Measurements from ENCODE around the gene MYG1. TPM values are rescaled to one million over a fixed set of nuclear protein-coding genes. Genes with fewer than 3 reads are reported as not detected.

MYG1 gene
- total RNA-seq, 1 donor from 2014 or later: 27.5 TPM

DNA sequence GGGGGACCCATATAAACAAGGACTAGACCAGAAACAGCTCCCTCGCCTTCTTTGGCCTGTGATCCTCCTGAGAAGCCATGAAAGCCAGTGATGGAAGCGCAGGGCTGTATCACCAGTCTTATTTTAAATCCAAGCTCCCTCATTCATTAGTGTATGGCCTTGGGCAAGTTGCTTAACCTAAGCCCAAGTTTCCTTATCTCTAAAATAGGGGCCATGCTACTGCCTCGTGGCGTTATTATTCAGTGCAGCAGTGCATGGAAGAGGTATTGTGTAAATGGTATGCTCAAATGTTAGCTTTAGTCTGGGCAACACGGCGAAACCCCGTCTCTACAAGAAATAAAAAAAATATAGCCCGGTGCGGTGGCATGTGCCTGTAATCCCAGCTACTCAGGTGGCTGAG is 21.5 kb upstream of the MYG1 start:
- Histone ChIP-seq H3K36me3 (no peaks in the 10 kb centered on the region), H3K27ac (no peak overlapping the region), H3K4me1 (no peaks in the 10 kb centered on the region), H3K9me3 (no peaks in the 10 kb centered on the region), H3K4me3 (no peak overlapping the region), H3K27me3 (no peaks in the 10 kb centered on the region)
- intact Hi-C loops (cut with DNase I): no loop called here
- no peak for DNase-seq (ENCODE audit: low spot score in 2 of 2)
- TF ChIP-seq, protein P1, sequence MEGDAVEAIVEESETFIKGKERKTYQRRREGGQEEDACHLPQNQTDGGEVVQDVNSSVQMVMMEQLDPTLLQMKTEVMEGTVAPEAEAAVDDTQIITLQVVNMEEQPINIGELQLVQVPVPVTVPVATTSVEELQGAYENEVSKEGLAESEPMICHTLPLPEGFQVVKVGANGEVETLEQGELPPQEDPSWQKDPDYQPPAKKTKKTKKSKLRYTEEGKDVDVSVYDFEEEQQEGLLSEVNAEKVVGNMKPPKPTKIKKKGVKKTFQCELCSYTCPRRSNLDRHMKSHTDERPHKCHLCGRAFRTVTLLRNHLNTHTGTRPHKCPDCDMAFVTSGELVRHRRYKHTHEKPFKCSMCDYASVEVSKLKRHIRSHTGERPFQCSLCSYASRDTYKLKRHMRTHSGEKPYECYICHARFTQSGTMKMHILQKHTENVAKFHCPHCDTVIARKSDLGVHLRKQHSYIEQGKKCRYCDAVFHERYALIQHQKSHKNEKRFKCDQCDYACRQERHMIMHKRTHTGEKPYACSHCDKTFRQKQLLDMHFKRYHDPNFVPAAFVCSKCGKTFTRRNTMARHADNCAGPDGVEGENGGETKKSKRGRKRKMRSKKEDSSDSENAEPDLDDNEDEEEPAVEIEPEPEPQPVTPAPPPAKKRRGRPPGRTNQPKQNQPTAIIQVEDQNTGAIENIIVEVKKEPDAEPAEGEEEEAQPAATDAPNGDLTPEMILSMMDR (IDR thresholded peaks at IDR 0.05): no peak

DNA sequence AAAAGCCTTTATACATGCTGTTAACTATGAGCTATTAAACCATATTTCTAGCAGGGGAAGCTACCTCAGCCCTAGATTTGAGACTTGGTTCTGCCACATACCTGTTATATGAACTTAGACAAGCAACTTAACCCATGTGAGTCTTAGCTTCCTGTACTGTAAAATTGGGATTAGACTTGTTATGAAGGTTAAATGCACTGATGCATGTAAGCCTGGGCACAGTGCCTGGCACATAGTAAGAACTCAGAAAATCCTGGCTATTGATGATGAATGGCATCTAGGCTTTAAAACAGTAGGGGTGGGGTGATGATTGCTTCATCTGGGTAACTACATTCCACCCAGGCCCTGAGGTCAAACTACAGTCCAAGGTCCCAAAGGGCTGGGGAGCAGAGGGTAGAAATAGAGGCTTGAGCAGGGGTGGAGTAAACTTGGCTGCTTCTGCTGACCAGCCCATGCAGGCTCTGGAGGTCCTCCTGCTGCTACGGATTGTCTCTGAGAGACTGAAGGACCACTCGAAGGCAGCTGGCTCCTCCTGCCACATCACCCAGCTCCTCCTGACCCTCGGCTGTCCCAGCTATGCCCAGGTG is 20.1 kb upstream of the MYG1 start:
- Histone ChIP-seq H3K27ac (no peak overlapping the region), H3K4me3 (no peak overlapping the region), H3K27me3 (no peaks in the 10 kb centered on the region), H3K9me3 (no peaks in the 10 kb centered on the region), H3K4me1 (no peaks in the 10 kb centered on the region), H3K36me3 (no peaks in the 10 kb centered on the region)
- DNase-seq (ENCODE audit: low spot score in 2 of 2): no peak
- intact Hi-C loops (cut with DNase I): no loop called here
- TF ChIP-seq, protein P1 (IDR thresholded peaks at IDR 0.05): no peak

GRCh38 chr12:53279888-53280498 is 19.5 kb upstream of the MYG1 start:
- Histone ChIP-seq H3K4me1 (no peaks in the 10 kb centered on the region), H3K36me3 (no peaks in the 10 kb centered on the region), H3K27ac (no peak overlapping the region), H3K27me3 (no peaks in the 10 kb centered on the region), H3K9me3 (no peaks in the 10 kb centered on the region), H3K4me3 (no peak overlapping the region)
- TF ChIP-seq, protein P1 (IDR thresholded peaks at IDR 0.05): no peak
- intact Hi-C loops (cut with DNase I): no loop called here
- DNase-seq (ENCODE audit: low spot score in 2 of 2): no peak

DNA sequence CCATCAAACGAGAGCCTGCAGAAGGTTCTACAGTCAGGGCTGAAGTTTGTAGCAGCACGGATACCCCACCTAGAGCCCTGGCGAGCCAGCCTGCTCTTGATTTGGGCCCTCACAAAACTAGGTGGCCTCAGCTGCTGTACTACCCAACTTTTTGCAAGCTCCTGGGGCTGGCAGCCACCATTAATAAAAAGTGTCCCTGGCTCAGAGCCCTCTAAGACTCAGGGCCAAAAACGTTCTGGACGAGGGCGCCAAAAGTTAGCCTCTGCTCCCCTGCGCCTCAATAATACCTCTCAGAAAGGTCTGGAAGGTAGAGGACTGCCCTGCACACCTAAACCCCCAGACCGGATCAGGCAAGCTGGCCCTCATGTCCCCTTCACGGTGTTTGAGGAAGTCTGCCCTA is 13.0 kb upstream of the MYG1 start:
- no peak for DNase-seq (ENCODE audit: low spot score in 2 of 2)
- Histone ChIP-seq H3K9me3 (no peaks in the 10 kb centered on the region), H3K4me1 (no peaks in the 10 kb centered on the region), H3K27ac (no peak overlapping the region), H3K4me3 (no peak overlapping the region), H3K27me3 (no peaks in the 10 kb centered on the region), H3K36me3 (no peaks in the 10 kb centered on the region)
- intact Hi-C loops (cut with DNase I): no loop called here
- TF ChIP-seq, protein P1 (IDR thresholded peaks at IDR 0.05): no peak

- TF ChIP-seq, protein P1 (IDR thresholded peaks at IDR 0.05): peak; percentile 51 to 60 (median 60)
- no peaks in the 10 kb centered on the region for H3K9me3 ChIP-seq
- no peak overlapping the region for H3K27ac ChIP-seq
- no peak overlapping the region for H3K4me3 ChIP-seq
- no peaks in the 10 kb centered on the region for H3K27me3 ChIP-seq
- H3K36me3 ChIP-seq: no peaks in the 10 kb centered on the region
- H3K4me1 ChIP-seq: no peaks in the 10 kb centered on the region
- DNase-seq (ENCODE audit: low spot score in 2 of 2): peak in 1 of 2 donors; percentile 77
- intact Hi-C loops (cut with DNase I): loop anchor here (1.0 kb wide), 2 partner anchors 74 to 128 kb away; no protein-coding TSS in a partner anchor
Measured at GRCh38 chr12:53287741-53288216, 11.7 kb upstream of the MYG1 start.

Measured in ascending aorta (tissue), 2 donors.